Thymus (tissue), 14 donors: ENCODE results near the gene LIN37. TPM values are rescaled to one million over a fixed set of nuclear protein-coding genes. Genes with fewer than 3 reads are reported as not detected.

Source experiments
- DNase-seq, 9 donors: peaks; one replicate each; pipeline ENCODE4 v3.0.0-alpha.2; 2013; ENCODE audit warnings: low spot score in 9 of 9, low read depth in 6 of 9, missing footprints in 1 of 9
- H3K27ac ChIP-seq, 2 donors: one replicate each; pipeline ENCODE4 v1.5.1; 2013; ENCODE audit warnings: control low read depth in 1 of 2, low read depth in 1 of 2, low read length in 1 of 2, mild to moderate bottlenecking in 1 of 2, moderate library complexity in 1 of 2
- H3K27me3 ChIP-seq, 2 donors: one replicate each; pipeline ENCODE4 v1.5.1; 2013; ENCODE audit warnings: low read length in 1 of 2; ENCODE audit not compliant: control insufficient read depth in 2 of 2, insufficient read depth in 1 of 2
- H3K36me3 ChIP-seq, 2 donors: one replicate each; pipeline ENCODE4 v1.5.1; 2013; ENCODE audit warnings: low read length in 1 of 2, mild to moderate bottlenecking in 1 of 2, moderate library complexity in 1 of 2; ENCODE audit not compliant: control insufficient read depth in 2 of 2, insufficient read depth in 2 of 2
- H3K4me1 ChIP-seq, 2 donors: one replicate each; pipeline ENCODE4 v1.5.1; 2013; ENCODE audit warnings: low read length in 2 of 2; ENCODE audit not compliant: control insufficient read depth in 2 of 2, insufficient read depth in 2 of 2
- H3K4me3 ChIP-seq, 2 donors: one replicate each; pipeline ENCODE4 v1.5.1; 2013; ENCODE audit warnings: low read length in 2 of 2, control low read depth in 1 of 2, mild to moderate bottlenecking in 1 of 2
- H3K9me3 ChIP-seq, 2 donors: one replicate each; pipeline ENCODE4 v1.5.1; 2013; ENCODE audit warnings: low read length in 1 of 2, mild to moderate bottlenecking in 1 of 2; ENCODE audit not compliant: control insufficient read depth in 2 of 2, insufficient read depth in 1 of 2
- WGBS: extraction: QIAGEN DNeasy Blood & Tissue Kit; methylation state at CpG from one replicate; pipeline ENCODE4 v1.1.7; 2013; 5-methylcytosine and 5-hydroxymethylcytosine counted together
- long read RNA-seq, 10 donors: transcript quantifications; one replicate each; lab custom pipeline, GENCODE V29; 2026
- polyA plus RNA-seq: library from polyadenylated mRNA; stranded (reverse); fragments of 200-250 nt; gene quantifications from one replicate; pipeline ENCODE4 v1.2.3, GENCODE V29; 2013
- total RNA-seq: library from RNA; stranded (reverse); fragments of 120-200 nt; gene quantifications from one replicate; pipeline ENCODE4 v1.2.4, GENCODE V29; 2013
- donor health status: healthy.

Gene LIN37
- total RNA-seq (7.6 TPM), polyA plus RNA-seq (24.2 TPM)
- long read RNA-seq, donor 1, partial matches to known transcripts, result 0 of 1 reads
- long read RNA-seq, donor 1, other reads (novel, unspliced or antisense), result 0 of 1 reads
- long read RNA-seq, donor 2, partial matches to known transcripts, result 0 of 2 reads
- long read RNA-seq, donor 2, other reads (novel, unspliced or antisense), result 0 of 2 reads
- long read RNA-seq, donor 3, partial matches to known transcripts, result 0 of 3 reads
- long read RNA-seq, donor 3, other reads (novel, unspliced or antisense), result 0 of 3 reads
- long read RNA-seq, donor 4, partial matches to known transcripts, result 0 of 1 reads
- long read RNA-seq, donor 4, other reads (novel, unspliced or antisense), result 0 of 1 reads
- long read RNA-seq, donor 5, partial matches to known transcripts, result 0 of 3 reads
- long read RNA-seq, donor 5, other reads (novel, unspliced or antisense), result 0 of 3 reads
- long read RNA-seq, donor 6, transcript LIN37-201 (9 exons, 1,150 nt), result major isoform, 5 of 5 reads
- long read RNA-seq, donor 6, partial matches to known transcripts, result 0 of 5 reads
- long read RNA-seq, donor 6, other reads (novel, unspliced or antisense), result 0 of 5 reads
- long read RNA-seq, donor 7, result 0 reads
- long read RNA-seq, donor 8, result 0 reads
- long read RNA-seq, donor 9, partial matches to known transcripts, result 0 of 2 reads
- long read RNA-seq, donor 9, other reads (novel, unspliced or antisense), result 0 of 2 reads
- long read RNA-seq, donor 10, partial matches to known transcripts, result 0 of 1 reads
- long read RNA-seq, donor 10, other reads (novel, unspliced or antisense), result 0 of 1 reads

GRCh38 chr19:35748106-35749020, at the start of gene LIN37:
Gene LIN37, plus strand, starts transcription at chr19:35748576. Its CDS starts 149 bp downstream, at chr19:35748725.
- peak within 1 kb of the TSS; percentile 67 to 86 for H3K4me3 ChIP-seq
- peaks cover 8 to 10% of the 10 kb centered on the region in 2 donors for H3K36me3 ChIP-seq
- peak within 1 kb of the TSS; percentile 48 to 53 for H3K27ac ChIP-seq
- peaks cover 16 to 34% of the 10 kb centered on the region in 2 donors for H3K4me1 ChIP-seq
- H3K27me3 ChIP-seq, result no peaks in the 10 kb centered on the region
- H3K9me3 ChIP-seq, result peaks cover 0 to 3% of the 10 kb centered on the region in 2 donors
- peak; percentile 95 to 100 (median 99) for DNase-seq
- 1% methylated on average over 45 of the region's 45 CpGs for WGBS

- Histone ChIP-seq H3K36me3 (no peaks in the 10 kb centered on the region), H3K27ac (peak overlapping the region in 1 of 2 donors; percentile 30), H3K4me1 (peaks cover 0 to 10% of the 10 kb centered on the region in 2 donors), H3K27me3 (peaks cover 3 to 30% of the 10 kb centered on the region in 2 donors), H3K4me3 (peak overlapping the region; percentile 45 to 53), H3K9me3 (no peaks in the 10 kb centered on the region)
- under 1% methylated on average over 50 of the region's 50 CpGs for WGBS
- DNase-seq, result peak; percentile 84 to 97 (median 93)
These were observed 46.0 kb upstream of the LIN37 start for GRCh38 chr19:35702223-35703012.

- Histone ChIP-seq H3K4me1 (peaks cover 0 to 10% of the 10 kb centered on the region in 2 donors), H3K27ac (no peak overlapping the region), H3K9me3 (no peaks in the 10 kb centered on the region), H3K4me3 (no peak overlapping the region), H3K36me3 (no peaks in the 10 kb centered on the region), H3K27me3 (peaks cover 3 to 30% of the 10 kb centered on the region in 2 donors)
- no peak for DNase-seq
- WGBS, result 60% methylated on average over 9 of the region's 9 CpGs
These were observed 45.0 kb upstream of the LIN37 start for GRCh38 chr19:35703343-35703742.

GRCh38 chr19:35704218-35704617, 44.2 kb upstream of the LIN37 start, which contains the start of gene ZBTB32:
Gene ZBTB32, plus strand, starts transcription at chr19:35704558. Its CDS starts 10,069 bp downstream, at chr19:35714627.
- Histone ChIP-seq H3K9me3 (no peaks in the 10 kb centered on the region), H3K36me3 (no peaks in the 10 kb centered on the region), H3K27me3 (peaks cover 3 to 28% of the 10 kb centered on the region in 2 donors), H3K4me1 (peaks cover 0 to 10% of the 10 kb centered on the region in 2 donors), H3K4me3 (no peak within 1 kb of the TSS), H3K27ac (no peak within 1 kb of the TSS)
- DNase-seq, result peak in 1 of 9 donors; percentile 29
- 45% methylated on average over 24 of the region's 24 CpGs for WGBS

GRCh38 chr19:35708391-35708790, 40.0 kb upstream of the LIN37 start:
- Histone ChIP-seq H3K36me3 (no peaks in the 10 kb centered on the region), H3K9me3 (no peaks in the 10 kb centered on the region), H3K27me3 (peaks cover 2 to 19% of the 10 kb centered on the region in 2 donors), H3K4me3 (no peak overlapping the region), H3K4me1 (peaks cover 0 to 5% of the 10 kb centered on the region in 2 donors), H3K27ac (no peak overlapping the region)
- no peak for DNase-seq
- WGBS, result 96% methylated on average over 1 of the region's 1 CpG

GRCh38 chr19:35710784-35711723, 37.3 kb upstream of the LIN37 start:
- Histone ChIP-seq H3K27ac (no peak overlapping the region), H3K4me3 (no peak overlapping the region), H3K4me1 (peaks cover 6 to 12% of the 10 kb centered on the region in 2 donors)

GRCh38 chr19:35712567-35713505, 35.5 kb upstream of the LIN37 start:
- Histone ChIP-seq H3K27me3 (peaks cover 9 to 39% of the 10 kb centered on the region in 2 donors), H3K4me3 (no peak overlapping the region), H3K4me1 (peaks cover 12 to 23% of the 10 kb centered on the region in 2 donors), H3K27ac (no peak overlapping the region), H3K9me3 (no peaks in the 10 kb centered on the region), H3K36me3 (no peaks in the 10 kb centered on the region)
- no peak for DNase-seq
- WGBS, result 87% methylated on average over 11 of the region's 11 CpGs

More at GRCh38 chr19:35710784-35711723, 37.3 kb upstream of the LIN37 start:
- peaks cover 5 to 27% of the 10 kb centered on the region in 2 donors for H3K27me3 ChIP-seq
- no peaks in the 10 kb centered on the region for H3K36me3 ChIP-seq
- no peaks in the 10 kb centered on the region for H3K9me3 ChIP-seq
- WGBS, result 88% methylated on average over 13 of the region's 13 CpGs
- DNase-seq, result no peak
